AG10803 (cell line): ENCODE data around the gene KCTD13.
"Not testable (repeated sequence)": the region's sequence is repeated elsewhere in the genome, so short reads cannot be mapped to it uniquely, and the experiment has no call there.

Experiments
- DNase-seq: peaks from one replicate; pipeline ENCODE4 v3.0.0; 2010; ENCODE audit warnings: low read depth
- H3K4me3 ChIP-seq: 2 replicates; pipeline ENCODE4 v1.5.1; 2011; ENCODE audit warnings: mild to moderate bottlenecking, low read length, control low read depth
- CTCF ChIP-seq: conservative IDR thresholded peaks from 2 replicates; pipeline ENCODE4 v1.5.1; 2011; ENCODE audit warnings: mild to moderate bottlenecking, low read length, control low read depth, inconsistent platforms

The KCTD13 gene

GRCh38 chr16:29971304-29971703 is 45.3 kb upstream of the KCTD13 start:
- no peak for TF ChIP-seq CTCF
- no peak for DNase-seq
- no peak overlapping the region for H3K4me3 ChIP-seq

GRCh38 chr16:29968205-29968604 is 42.2 kb upstream of the KCTD13 start:
- no peak for TF ChIP-seq CTCF
- H3K4me3 ChIP-seq = no peak overlapping the region
- no peak for DNase-seq

GRCh38 chr16:29963021-29963743 is 37.2 kb upstream of the KCTD13 start:
- no peak for TF ChIP-seq CTCF
- DNase-seq = no peak
- H3K4me3 ChIP-seq = peak overlapping the region; percentile 87

- H3K4me3 ChIP-seq = peak overlapping the region; percentile 87
- no peak for TF ChIP-seq CTCF
- peak; percentile 45 for DNase-seq
These were observed 36.4 kb upstream of the KCTD13 start for GRCh38 chr16:29962344-29962994.

- peak within 1 kb of the TSS; percentile 87 for H3K4me3 ChIP-seq
- peak; percentile 84 for DNase-seq
- peak; percentile 44 for TF ChIP-seq CTCF
These were observed 35.7 kb upstream of the KCTD13 start, which contains the start of gene TMEM219 for GRCh38 chr16:29961479-29962343. TMEM219 (plus strand) TSS chr16:29962079; CDS start chr16:29963144, 1,065 bp downstream.

- peak overlapping the region; percentile 83 for H3K4me3 ChIP-seq
- no peak for DNase-seq
- TF ChIP-seq CTCF = no peak
These were observed 35.1 kb upstream of the KCTD13 start for GRCh38 chr16:29961127-29961478.

- H3K4me3 ChIP-seq = not testable (repeated sequence)
These were observed 33.8 kb upstream of the KCTD13 start for GRCh38 chr16:29959821-29960220.

More at GRCh38 chr16:29959821-29960220, 33.8 kb upstream of the KCTD13 start:
- not testable (repeated sequence) for DNase-seq
